Hematopoietic multipotent progenitor cell treated with erythropoietin and hydrocortisone succinate and interleukin-3 and kit ligand, for 6 days (in vitro differentiated cells): ENCODE measurements around the gene RHBG.

Experiments used
- DNase-seq: peaks from one replicate; pipeline ENCODE4 v3.0.0-alpha.2; 2015

The RHBG gene

DNA sequence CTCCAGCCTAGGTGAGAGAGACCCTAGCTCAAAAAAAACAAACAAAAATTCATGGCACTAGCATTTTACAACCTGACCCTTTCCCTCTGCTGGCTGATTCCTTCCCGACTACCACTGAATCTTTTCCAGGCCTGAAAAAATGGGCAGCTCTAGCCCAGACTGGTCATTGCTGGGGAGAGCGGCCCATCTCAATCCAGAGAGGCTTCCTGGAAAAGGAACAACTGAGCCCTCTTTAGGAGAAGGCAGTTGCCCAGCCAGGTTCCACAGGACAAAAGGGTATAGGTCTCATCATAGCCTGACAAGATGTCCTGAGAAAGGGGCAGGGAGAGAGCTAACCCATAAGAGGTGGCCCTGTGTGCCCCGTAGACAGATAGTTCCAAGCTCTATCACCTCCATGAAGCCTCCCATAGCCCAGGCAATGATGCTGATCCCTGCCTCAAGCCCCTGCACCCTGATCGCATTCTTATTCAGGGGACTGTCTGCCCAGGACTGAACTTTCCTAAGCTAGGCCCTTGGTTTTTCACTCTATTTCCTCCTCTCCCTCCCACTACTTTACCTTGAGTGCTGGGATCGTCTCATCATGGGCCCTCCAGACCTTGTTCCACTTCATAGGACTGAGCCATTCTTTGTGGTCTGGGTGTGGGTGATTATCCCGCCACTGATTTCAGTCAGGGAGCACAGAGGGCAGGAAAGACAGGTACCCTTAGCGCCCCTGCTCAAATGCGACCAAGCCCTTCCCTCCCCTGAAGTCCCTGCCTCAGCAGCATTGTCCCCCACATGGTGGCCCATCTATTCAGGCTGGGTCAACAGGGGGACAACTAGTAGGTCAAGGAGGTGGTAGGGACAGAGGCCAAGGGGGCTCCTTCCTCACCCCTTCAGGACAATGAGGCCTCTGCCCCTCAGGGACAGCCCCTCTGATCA, 18.2 kb downstream of the RHBG start:
- no peak for DNase-seq

- DNase-seq: no peak
These were observed 18.8 kb downstream of the RHBG start for GRCh38 chr1:156387870-156388173.

DNA sequence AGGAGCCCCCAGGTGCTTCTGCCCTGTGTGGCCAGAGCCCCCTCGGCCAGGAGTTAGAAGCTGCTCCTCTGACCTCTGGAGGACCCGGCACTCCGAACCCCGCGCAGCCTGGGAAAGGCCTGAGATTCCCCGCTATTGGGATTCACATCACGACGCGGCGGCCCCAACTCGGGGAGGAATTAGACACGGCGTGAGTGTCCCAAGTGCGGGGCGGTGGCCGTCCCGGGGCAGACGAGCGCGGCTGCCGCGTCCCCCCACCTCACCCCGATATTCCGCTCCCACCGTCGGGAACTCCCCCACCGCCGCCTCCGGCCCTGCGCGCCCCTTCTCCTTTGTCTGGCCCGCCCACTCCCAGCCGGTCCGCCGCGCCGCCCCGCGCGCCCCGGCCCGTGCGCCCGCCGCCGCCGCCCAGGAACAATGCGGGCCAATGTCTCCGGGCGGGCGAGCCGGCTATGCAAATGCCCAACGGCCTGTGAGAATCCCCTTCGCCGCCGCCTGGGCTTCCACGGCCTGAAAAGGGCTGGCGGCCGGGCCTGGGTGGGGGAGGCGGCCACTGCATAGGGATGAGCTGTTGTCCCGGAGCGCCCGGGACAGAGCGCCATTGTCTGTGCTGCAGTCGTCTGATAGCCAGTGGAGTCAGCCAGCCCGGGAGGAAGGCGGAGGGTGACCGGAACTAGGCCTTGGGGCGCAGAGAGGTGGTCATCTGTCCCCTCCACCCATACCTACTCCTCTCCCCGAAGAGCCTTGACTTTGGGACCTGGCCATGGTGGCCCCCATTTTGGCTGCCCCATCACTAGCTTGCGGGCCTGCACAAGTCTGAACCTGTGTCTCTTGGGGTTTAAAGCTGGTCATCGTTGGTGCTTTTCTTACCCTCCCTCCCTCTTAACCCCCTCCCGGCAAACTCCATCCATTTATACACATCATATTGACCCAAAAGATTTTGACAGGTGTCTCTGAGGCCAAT, 19.4 kb downstream of the RHBG start:
- DNase-seq: no peak

GRCh38 chr1:156389311-156389710, 20.3 kb downstream of the RHBG start:
- no peak for DNase-seq

GRCh38 chr1:156390469-156391365, 21.7 kb downstream of the RHBG start:
- no peak for DNase-seq

GRCh38 chr1:156391366-156391677, 22.3 kb downstream of the RHBG start:
- no peak for DNase-seq

GRCh38 chr1:156391701-156392100, 22.7 kb downstream of the RHBG start:
- DNase-seq: no peak

DNA sequence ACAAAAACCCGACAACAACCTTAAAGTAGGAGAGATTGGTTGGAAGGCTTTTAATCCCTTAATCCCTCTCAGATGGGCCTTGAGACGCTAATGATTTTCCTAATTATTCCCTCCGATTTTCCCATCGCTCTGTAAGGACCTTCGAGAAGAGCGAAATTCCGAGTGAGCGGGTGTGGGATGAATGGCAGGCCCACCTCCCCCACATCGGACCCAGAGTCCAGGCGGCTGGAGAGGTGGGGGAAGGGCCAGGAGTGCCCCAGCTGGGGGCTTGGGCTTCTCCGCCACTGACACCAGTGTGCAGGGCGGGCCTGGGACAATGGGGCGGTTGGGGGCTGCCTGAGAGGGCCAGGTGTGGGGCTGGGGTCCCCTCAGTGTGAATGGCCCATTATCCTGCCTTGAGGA, 23.4 kb downstream of the RHBG start:
- no peak for DNase-seq

DNA sequence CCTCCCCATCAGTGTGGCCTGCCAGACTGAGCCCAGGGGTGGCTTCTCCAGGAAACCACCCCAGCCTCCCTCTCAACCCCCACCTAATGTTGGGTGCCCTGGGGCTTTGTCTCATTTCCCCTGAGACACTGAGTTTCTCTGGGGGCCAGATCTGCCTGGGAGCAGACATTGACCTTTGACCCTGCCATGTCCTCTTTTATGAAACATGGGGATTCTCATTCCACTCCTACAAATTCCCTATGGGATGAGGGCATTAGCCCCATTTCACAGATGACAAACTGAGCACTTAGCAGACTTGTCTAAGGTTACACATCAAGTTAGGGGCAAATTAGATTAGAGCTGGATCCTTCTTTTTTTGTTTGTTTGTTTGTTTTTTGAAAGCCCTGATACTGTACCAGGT, 24.1 kb downstream of the RHBG start:
- no peak for DNase-seq

GRCh38 chr1:156394082-156394481, 25.1 kb downstream of the RHBG start:
- DNase-seq: no peak

DNA sequence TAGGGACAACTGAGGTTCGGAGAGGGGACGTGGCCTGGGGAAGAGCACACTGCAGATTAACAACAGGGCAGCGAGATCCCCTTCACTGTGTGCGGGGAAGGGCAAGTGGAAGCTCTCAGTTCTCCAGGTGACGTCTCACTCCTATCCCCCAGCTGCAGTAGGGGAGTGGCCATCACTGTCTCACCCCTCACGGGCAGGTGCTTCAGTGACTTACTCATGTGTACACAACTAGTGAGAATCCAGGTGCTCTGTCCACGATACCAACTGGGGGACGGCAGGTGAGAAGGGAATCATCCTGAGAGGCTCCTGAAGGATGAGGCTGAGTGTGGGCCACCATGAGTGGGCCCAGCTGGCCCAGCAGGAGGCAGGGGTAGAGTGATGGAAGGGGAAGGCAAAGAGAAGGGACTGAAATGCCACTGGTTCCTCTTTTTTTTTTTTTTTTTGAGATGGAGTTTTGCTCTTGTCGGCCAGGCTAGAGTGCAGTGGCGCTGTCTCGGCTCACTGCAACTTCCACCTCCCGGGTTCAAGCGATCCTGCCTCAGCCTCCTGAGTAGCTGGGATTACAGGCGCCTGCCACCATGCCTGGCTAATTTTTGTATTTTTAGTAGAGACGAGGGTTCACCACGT, 25.9 kb downstream of the RHBG start:
- peak; percentile 16 for DNase-seq

DNA sequence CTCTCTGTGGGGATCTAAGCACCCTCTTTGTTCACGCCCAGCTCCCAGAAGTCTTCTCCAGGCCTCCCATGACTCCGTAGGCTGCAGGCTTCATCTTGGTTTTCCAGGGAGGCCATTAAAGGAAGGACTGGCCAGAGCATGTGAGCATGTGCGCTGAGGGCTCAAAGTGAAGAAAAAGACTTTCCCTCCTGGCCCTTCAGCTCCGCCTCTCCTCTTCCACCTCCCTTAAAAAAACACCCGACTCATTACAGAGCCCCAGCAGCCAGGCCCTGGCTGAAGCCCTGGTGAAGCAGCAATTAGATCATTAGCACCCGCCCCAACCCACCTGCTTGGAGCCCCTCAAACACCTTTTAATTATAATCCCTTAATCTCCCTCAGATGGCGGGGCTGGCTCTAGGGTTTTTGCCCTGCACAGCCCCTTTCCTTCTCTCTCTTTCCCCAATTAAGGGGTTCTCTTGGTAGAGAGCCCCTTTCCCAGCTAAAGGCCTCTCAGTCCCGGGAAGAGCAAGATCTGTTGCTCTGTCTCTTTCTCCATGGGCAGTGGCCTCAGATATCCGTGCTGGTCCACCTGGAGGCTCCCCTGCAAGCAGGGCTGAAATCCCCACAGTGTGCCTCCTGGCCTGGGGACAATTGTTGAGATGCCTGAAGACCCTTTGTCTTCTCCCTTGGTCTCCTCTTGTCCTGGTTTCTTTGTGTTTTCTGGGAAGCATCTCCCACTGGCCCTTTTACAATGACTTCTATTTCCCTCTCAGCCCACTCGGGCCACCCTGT, 30.5 kb downstream of the RHBG start:
- DNase-seq: no peak

GRCh38 chr1:156400191-156400935, 31.4 kb downstream of the RHBG start:
- no peak for DNase-seq

DNA sequence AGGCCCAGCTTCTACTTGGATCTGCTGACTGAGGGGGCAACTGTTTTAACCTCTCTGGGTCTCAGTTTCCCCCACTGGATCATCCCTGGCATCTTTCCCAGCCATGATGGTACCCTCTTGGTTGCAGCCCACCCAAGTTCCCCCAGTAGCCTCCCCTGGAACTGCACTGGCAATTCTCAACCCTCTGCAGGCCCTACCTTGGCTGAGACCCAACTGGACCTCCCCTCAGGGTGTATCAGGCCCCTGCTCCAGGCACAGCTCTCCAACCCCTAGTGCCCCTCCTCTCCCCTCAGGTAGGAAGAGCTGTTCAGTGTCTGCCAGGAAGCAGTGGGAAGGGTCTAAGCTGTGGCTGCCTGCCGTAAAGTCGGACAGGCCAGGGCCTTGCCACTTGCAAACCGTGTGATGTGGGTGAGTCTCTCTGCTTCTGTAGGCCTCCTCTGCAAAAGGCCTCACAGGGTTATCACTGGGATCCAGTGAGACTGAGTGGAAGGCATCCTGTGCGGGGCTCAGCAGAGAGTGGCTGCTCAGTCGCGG, 32.1 kb downstream of the RHBG start:
- no peak for DNase-seq

DNA sequence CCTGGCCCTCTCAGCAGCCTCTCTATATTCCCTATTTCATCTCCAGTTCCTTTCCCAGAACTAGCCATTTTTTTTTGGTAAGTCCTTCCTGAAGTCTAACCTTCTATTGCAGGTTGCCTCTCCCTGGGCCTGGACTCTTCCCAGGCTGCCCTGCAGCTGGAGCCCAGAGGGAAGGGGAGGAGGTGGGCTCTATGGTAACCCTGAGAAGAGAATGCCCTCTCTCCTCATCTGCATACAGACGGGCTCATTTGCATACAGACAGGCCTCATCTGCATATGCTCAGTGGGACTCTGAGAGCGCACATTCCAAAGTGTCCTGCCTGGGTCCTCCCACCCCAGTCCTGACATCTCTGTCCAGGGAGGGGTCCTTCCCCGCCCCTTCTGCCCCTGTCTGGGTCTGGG, 32.7 kb downstream of the RHBG start:
- DNase-seq: no peak

DNA sequence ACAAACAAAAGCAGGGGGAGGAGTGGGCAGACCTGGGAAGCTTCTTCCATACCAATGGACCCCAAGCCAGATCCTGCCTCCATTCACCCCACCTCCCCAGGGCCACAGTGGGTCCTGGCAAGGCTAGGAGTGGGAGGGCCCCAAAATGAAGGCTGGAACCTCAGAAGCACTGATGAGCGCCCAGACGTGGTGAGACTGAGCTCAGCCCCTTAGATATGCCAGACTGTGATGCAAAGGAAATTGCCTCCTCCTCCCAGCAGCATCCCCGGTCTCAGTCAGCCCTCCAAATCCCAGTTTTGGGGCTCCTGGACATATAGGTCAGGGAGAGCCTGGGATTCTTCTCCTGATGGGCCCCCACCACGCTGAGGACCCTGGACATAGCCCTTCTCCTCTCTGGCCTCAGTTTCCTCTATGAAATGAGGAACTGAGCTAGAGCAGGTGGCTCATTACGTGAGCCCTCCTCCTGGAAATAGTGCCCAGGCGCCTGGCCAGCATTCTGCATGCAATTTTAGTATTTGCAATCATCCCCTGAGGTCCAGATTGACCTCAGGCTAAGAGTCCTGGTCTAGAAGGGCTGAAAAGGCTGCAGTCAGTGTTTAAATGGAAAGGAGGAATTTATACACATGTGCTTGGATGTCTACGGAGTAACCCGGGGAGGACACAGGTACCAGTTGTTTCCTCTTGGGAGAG, 33.5 kb downstream of the RHBG start:
- DNase-seq: no peak

GRCh38 chr1:156405670-156406069, 36.7 kb downstream of the RHBG start:
- no peak for DNase-seq

DNA sequence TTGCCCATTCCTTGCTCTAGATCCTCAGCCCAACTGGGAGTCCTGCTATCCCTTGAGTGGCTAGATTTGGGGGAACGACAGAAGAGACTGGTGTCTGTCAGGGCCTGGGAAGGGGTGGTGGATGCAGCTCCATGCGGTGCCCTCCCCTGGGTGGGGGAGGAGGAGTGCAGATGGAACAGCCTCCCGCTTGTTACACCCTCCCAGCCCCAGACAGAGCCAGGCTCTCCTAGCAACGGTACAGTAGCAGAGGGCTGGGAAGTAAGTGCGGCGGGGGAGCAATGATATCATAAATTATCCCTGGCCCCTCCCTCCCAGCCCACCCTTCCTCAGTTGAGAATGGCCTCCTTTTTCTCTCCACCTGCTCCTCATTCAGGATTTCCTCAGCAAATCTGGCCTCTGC, 37.2 kb downstream of the RHBG start:
- no peak for DNase-seq

DNA sequence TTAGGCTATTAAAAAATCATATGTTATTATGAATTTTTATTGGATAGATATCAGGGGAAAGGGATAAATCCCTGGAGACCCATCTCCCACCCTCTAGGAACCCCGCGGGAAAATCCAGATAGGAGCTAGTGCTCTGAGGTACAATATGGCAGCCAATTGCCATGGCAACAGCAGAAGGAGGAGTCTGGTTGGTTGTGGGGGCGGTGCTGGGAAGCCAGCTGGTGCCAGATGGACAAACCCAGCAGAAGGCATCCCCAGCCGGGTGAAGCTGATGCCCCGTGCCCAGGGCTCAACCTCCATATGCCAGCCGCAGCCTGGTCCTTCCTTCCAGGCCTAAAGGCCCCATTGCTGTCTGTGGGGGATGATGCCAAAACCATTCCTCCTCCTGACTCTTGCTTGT, 38.3 kb downstream of the RHBG start:
- DNase-seq: no peak

GRCh38 chr1:156407760-156408159, 38.7 kb downstream of the RHBG start:
- no peak for DNase-seq
